C4-2B (cell line): ENCODE measurements around the gene PACRG.

Experiments
- CTCF ChIP-seq: fragments of 450-650 bp; conservative IDR thresholded peaks from 2 replicates; pipeline ENCODE4 v1.5.1; 2017; ENCODE audit warnings: mild to moderate bottlenecking
- ZFX ChIP-seq: fragments of 450-650 bp; IDR thresholded peaks from 2 replicates; pipeline ENCODE4 v1.6.1; 2017

- no peak for TF ChIP-seq CTCF
- no peak for TF ChIP-seq ZFX
Observed at GRCh38 chr6:163148451-163149278, 420.9 kb downstream of the PACRG start.
